Measurements from ENCODE around the gene NKG7.

Gene NKG7

GRCh38 chr19:51351266-51351990 lies 21.0 kb downstream of the NKG7 start:
- Histone ChIP-seq H3K27ac (ENCODE audit: low read length) (no peak overlapping the region), H4K20me1 (ENCODE audit: insufficient read depth, low read length) (peaks cover 3% of the 10 kb centered on the region; the same call in 1 of the 2 replicates), H3K27me3 (ENCODE audit: low read depth, low read length) (no peaks in the 10 kb centered on the region), H3K9me3 (ENCODE audit: insufficient read depth, low read length) (no peaks in the 10 kb centered on the region), H3K4me2 (ENCODE audit: low read length) (no peak overlapping the region), H3K36me3 (replicated peaks; ENCODE audit: low read depth, low read length) (peaks cover 10% of the 10 kb centered on the region), H3K79me2 (ENCODE audit: low read length) (no peaks in the 10 kb centered on the region), H3K4me3 (ENCODE audit: low read length) (no peak overlapping the region), H3K9ac (ENCODE audit: low read length) (no peak overlapping the region), H3K4me1 (ENCODE audit: low read length) (no peaks in the 10 kb centered on the region), H2AFZ (ENCODE audit: low read depth, low read length) (no peak overlapping the region)
- no peak for TF ChIP-seq EZH2phosphoT487 (IDR thresholded peaks at IDR 0.05; ENCODE audit: low read depth)
- TF ChIP-seq, protein P1, sequence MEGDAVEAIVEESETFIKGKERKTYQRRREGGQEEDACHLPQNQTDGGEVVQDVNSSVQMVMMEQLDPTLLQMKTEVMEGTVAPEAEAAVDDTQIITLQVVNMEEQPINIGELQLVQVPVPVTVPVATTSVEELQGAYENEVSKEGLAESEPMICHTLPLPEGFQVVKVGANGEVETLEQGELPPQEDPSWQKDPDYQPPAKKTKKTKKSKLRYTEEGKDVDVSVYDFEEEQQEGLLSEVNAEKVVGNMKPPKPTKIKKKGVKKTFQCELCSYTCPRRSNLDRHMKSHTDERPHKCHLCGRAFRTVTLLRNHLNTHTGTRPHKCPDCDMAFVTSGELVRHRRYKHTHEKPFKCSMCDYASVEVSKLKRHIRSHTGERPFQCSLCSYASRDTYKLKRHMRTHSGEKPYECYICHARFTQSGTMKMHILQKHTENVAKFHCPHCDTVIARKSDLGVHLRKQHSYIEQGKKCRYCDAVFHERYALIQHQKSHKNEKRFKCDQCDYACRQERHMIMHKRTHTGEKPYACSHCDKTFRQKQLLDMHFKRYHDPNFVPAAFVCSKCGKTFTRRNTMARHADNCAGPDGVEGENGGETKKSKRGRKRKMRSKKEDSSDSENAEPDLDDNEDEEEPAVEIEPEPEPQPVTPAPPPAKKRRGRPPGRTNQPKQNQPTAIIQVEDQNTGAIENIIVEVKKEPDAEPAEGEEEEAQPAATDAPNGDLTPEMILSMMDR (IDR thresholded peaks at IDR 0.05; ENCODE audit: low read depth, low read length), result no peak

- Histone ChIP-seq H3K4me2 (ENCODE audit: low read length) (no peak overlapping the region), H3K4me1 (ENCODE audit: low read length) (peaks cover 17% of the 10 kb centered on the region), H3K27me3 (ENCODE audit: low read depth, low read length) (no peaks in the 10 kb centered on the region), H4K20me1 (ENCODE audit: insufficient read depth, low read length) (no peaks in the 10 kb centered on the region), H3K4me3 (ENCODE audit: low read length) (no peak overlapping the region), H3K9me3 (ENCODE audit: insufficient read depth, low read length) (no peaks in the 10 kb centered on the region), H3K79me2 (ENCODE audit: low read length) (no peaks in the 10 kb centered on the region), H3K27ac (ENCODE audit: low read length) (no peak overlapping the region), H2AFZ (ENCODE audit: low read depth, low read length) (no peak overlapping the region), H3K9ac (ENCODE audit: low read length) (no peak overlapping the region), H3K36me3 (replicated peaks; ENCODE audit: low read depth, low read length) (peaks cover 18% of the 10 kb centered on the region)
- TF ChIP-seq, protein P1 (IDR thresholded peaks at IDR 0.05; ENCODE audit: low read depth, low read length), result no peak
- TF ChIP-seq EZH2phosphoT487 (IDR thresholded peaks at IDR 0.05; ENCODE audit: low read depth), result no peak
These were observed 25.1 kb downstream of the NKG7 start for GRCh38 chr19:51347209-51347928.

DNA sequence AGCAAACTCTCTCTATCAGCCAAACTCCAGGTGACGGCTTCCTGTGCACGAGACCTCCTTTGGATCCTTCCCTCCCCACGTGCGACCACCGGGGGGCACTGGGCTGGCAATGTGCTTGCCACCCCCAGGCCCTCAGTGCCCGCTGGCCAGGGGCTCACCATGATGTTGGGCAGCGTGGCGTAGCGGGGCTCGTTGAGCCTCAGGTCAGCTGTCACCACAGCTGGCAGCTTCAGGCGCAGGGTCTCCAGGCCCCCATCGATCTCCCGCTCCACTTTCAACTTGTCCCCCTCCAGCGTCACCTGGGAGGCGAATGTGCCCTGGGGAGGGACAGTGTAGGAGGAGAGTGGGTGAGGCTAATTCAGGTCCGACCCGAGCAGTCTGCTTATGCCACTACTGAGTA lies 25.7 kb downstream of the NKG7 start:
- no peaks in the 10 kb centered on the region for H4K20me1 ChIP-seq (ENCODE audit: insufficient read depth, low read length)
- H3K4me1 ChIP-seq (ENCODE audit: low read length), result peaks cover 17% of the 10 kb centered on the region
- TF ChIP-seq, protein P1 (IDR thresholded peaks at IDR 0.05; ENCODE audit: low read depth, low read length), result no peak
- TF ChIP-seq EZH2phosphoT487 (IDR thresholded peaks at IDR 0.05; ENCODE audit: low read depth), result no peak
- no peak overlapping the region for H3K4me2 ChIP-seq (ENCODE audit: low read length)
- no peak overlapping the region for H3K9ac ChIP-seq (ENCODE audit: low read length)
- H3K27me3 ChIP-seq (ENCODE audit: low read depth, low read length), result 0 out of 2 replicates have a peak, but pooled peaks cover 2% of the 10 kb centered on the region
- H2AFZ ChIP-seq (ENCODE audit: low read depth, low read length), result no peak overlapping the region
- H3K4me3 ChIP-seq (ENCODE audit: low read length), result no peak overlapping the region
- no peak overlapping the region for H3K27ac ChIP-seq (ENCODE audit: low read length)
- H3K79me2 ChIP-seq (ENCODE audit: low read length), result no peaks in the 10 kb centered on the region
- H3K36me3 ChIP-seq (replicated peaks; ENCODE audit: low read depth, low read length), result peaks cover 18% of the 10 kb centered on the region
- no peaks in the 10 kb centered on the region for H3K9me3 ChIP-seq (ENCODE audit: insufficient read depth, low read length)

DNA sequence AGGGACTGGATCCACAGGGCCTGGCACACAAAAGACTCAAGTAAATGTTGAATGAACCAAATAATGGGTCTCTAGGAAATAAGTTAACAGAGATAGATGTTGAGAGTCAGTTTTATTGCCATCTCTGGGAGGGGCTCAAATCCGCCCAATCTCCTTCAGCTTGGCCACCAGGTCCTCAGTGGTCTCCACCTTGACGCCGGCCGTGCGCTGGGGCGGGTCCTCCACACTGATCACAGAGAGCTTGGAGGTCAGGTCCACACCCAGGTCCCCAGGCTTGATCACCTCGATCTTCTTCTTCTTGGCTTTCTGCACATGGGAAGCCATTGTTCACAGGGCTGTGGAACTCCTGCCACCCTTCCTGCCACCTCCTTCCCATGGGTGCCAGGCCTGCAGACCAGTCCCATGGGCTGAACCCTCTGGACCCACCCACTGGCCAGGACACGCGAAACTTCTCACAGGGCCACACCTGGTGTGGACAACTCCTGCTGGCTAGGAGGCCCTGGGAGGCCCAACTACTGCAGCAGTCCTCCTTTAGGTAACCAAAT lies 27.3 kb downstream of the NKG7 start:
- peaks cover 12% of the 10 kb centered on the region for H3K36me3 ChIP-seq (replicated peaks; ENCODE audit: low read depth, low read length)
- H3K4me2 ChIP-seq (ENCODE audit: low read length), result peak overlapping the region; percentile 42
- no peaks in the 10 kb centered on the region for H4K20me1 ChIP-seq (ENCODE audit: insufficient read depth, low read length)
- peaks cover 17% of the 10 kb centered on the region for H3K4me1 ChIP-seq (ENCODE audit: low read length)
- TF ChIP-seq, protein P1 (IDR thresholded peaks at IDR 0.05; ENCODE audit: low read depth, low read length), result no peak
- no peak for TF ChIP-seq EZH2phosphoT487 (IDR thresholded peaks at IDR 0.05; ENCODE audit: low read depth)
- no peaks in the 10 kb centered on the region for H3K9me3 ChIP-seq (ENCODE audit: insufficient read depth, low read length)
- no peak overlapping the region for H3K27ac ChIP-seq (ENCODE audit: low read length)
- H2AFZ ChIP-seq (ENCODE audit: low read depth, low read length), result no peak overlapping the region
- H3K27me3 ChIP-seq (ENCODE audit: low read depth, low read length), result peaks cover 9% of the 10 kb centered on the region; the same call in 1 of the 2 replicates
- no peak overlapping the region for H3K9ac ChIP-seq (ENCODE audit: low read length)
- no peak overlapping the region for H3K4me3 ChIP-seq (ENCODE audit: low read length)
- H3K79me2 ChIP-seq (ENCODE audit: low read length), result no peaks in the 10 kb centered on the region
